HepG2 (cell line): ENCODE results near the gene FITM1. TPM values are rescaled to one million over a fixed set of nuclear protein-coding genes. Genes with fewer than 3 reads are reported as not detected.

Experiments
- AKAP8 ChIP-seq: sonication (generic); formaldehyde crosslinking; IDR thresholded peaks from 2 replicates; pipeline ENCODE4 v1.5.1; 2020; ENCODE audit warnings: mild to moderate bottlenecking, missing genetic modification reagents
- CBX5 ChIP-seq: sonication (generic); formaldehyde crosslinking; IDR thresholded peaks from 2 replicates; pipeline ENCODE4 v1.4.0; 2020; ENCODE audit warnings: missing genetic modification reagents, borderline replicate concordance
- E2F1 ChIP-seq: sonication (generic); formaldehyde crosslinking; IDR thresholded peaks from 2 replicates; pipeline ENCODE4 v1.5.0; 2020; ENCODE audit warnings: missing genetic modification reagents
- EEA1 ChIP-seq: sonication (generic); formaldehyde crosslinking; IDR thresholded peaks from 2 replicates; pipeline ENCODE4 v1.5.1; 2020; ENCODE audit warnings: mild to moderate bottlenecking, missing genetic modification reagents, borderline replicate concordance
- EHMT2 ChIP-seq: fragments of 200-600 bp; sonication (generic); IDR thresholded peaks from 2 replicates; pipeline ENCODE4 v1.7.0; 2017; ENCODE audit warnings: antibody characterized with exemption, low read depth, low read length, borderline replicate concordance
- GATA4 ChIP-seq: sonication (generic); IDR thresholded peaks from 2 replicates; pipeline ENCODE4 v1.6.1; 2016; ENCODE audit warnings: antibody characterized with exemption, low read depth, borderline replicate concordance
- HNRNPH1 ChIP-seq: fragments of 200-400 bp; formaldehyde crosslinking; optimal IDR thresholded peaks from 2 replicates; pipeline ENCODE3; 2017; ENCODE audit warnings: mild to moderate bottlenecking, low read depth, low read length
- KDM3A ChIP-seq: IDR thresholded peaks from 2 replicates; pipeline ENCODE4 v1.6.1; 2018; ENCODE audit warnings: low read depth, missing compliant biosample characterization
- KLF12 ChIP-seq: sonication (generic); formaldehyde crosslinking; IDR thresholded peaks from 2 replicates; pipeline ENCODE4 v1.4.0; 2020; ENCODE audit warnings: missing genetic modification reagents, borderline replicate concordance
- MED1 ChIP-seq: sonication (generic); formaldehyde crosslinking; IDR thresholded peaks from 2 replicates; pipeline ENCODE4 v1.4.0; 2020; ENCODE audit warnings: missing genetic modification reagents
- MED13 ChIP-seq: sonication (generic); formaldehyde crosslinking; IDR thresholded peaks from 2 replicates; pipeline ENCODE4 v1.5.0; 2020; ENCODE audit warnings: missing genetic modification reagents
- NFYB ChIP-seq: sonication (generic); formaldehyde crosslinking; IDR thresholded peaks from 2 replicates; pipeline ENCODE4 v1.4.0; 2020; ENCODE audit warnings: missing genetic modification reagents
- POLR2G ChIP-seq: fragments of 200-400 bp; formaldehyde crosslinking; IDR thresholded peaks from 2 replicates; pipeline ENCODE4 v1.6.1; 2018; ENCODE audit warnings: mild to moderate bottlenecking, low read depth, low read length, moderate library complexity
- SAP130 ChIP-seq: IDR thresholded peaks from 2 replicates; pipeline ENCODE4 v1.6.1; 2016; ENCODE audit warnings: low read depth
- SATB2 ChIP-seq: sonication (generic); formaldehyde crosslinking; IDR thresholded peaks from 2 replicates; pipeline ENCODE4 v1.5.0; 2020; ENCODE audit warnings: missing genetic modification reagents
- SCMH1 ChIP-seq: sonication (generic); formaldehyde crosslinking; IDR thresholded peaks from 2 replicates; pipeline ENCODE4 v1.9.0; 2021; ENCODE audit warnings: missing genetic modification reagents, mild to moderate bottlenecking, borderline replicate concordance
- TBP ChIP-seq: sonication (generic); formaldehyde crosslinking; IDR thresholded peaks from 2 replicates; pipeline ENCODE4 v1.5.0; 2020; ENCODE audit warnings: missing genetic modification reagents
- ZC3H4 ChIP-seq: sonication (generic); formaldehyde crosslinking; IDR thresholded peaks from 2 replicates; pipeline ENCODE4 v1.4.0; 2020; ENCODE audit warnings: missing genetic modification reagents, borderline replicate concordance
- ZNF292 ChIP-seq: sonication (generic); formaldehyde crosslinking; IDR thresholded peaks from 2 replicates; pipeline ENCODE4 v1.8.1; 2022; ENCODE audit warnings: mild to moderate bottlenecking, low read depth, missing genetic modification reagents, borderline replicate concordance
- ZNF337 ChIP-seq: sonication (generic); formaldehyde crosslinking; IDR thresholded peaks from 2 replicates; pipeline ENCODE4 v1.5.1; 2020; ENCODE audit warnings: missing genetic modification reagents, low read depth, mild to moderate bottlenecking, borderline replicate concordance
- ZNF556 ChIP-seq: sonication (generic); formaldehyde crosslinking; IDR thresholded peaks from 2 replicates; pipeline ENCODE4 v1.4.0; 2020; ENCODE audit warnings: mild to moderate bottlenecking, missing genetic modification reagents, borderline replicate concordance
- ZNF580 ChIP-seq: IDR thresholded peaks from 2 replicates; pipeline ENCODE4 v1.6.1; 2016; ENCODE audit warnings: low read depth, borderline replicate concordance
- ZNF747 ChIP-seq: sonication (generic); formaldehyde crosslinking; IDR thresholded peaks from 2 replicates; pipeline ENCODE4 v1.8.1; 2023; ENCODE audit warnings: missing genetic modification reagents, mild to moderate bottlenecking, borderline replicate concordance
- ZNF777 ChIP-seq: sonication (generic); formaldehyde crosslinking; IDR thresholded peaks from 2 replicates; pipeline ENCODE4 v1.4.0; 2020; ENCODE audit warnings: missing genetic modification reagents
- ZNF839 ChIP-seq: sonication (generic); formaldehyde crosslinking; IDR thresholded peaks from 2 replicates; pipeline ENCODE4 v1.4.0; 2020; ENCODE audit warnings: missing genetic modification reagents, mild to moderate bottlenecking, borderline replicate concordance
- polyA plus RNA-seq, 8 experiments: library from polyadenylated mRNA; depleted of rRNA in 3 of 8; stranded (reverse) in 7 of 8; unstranded in 1 of 8; fragments of >200 nt; fragmentation: Illumina TruSeq in 4 of 8; extraction: Trizol in 4 of 8; gene quantifications; 2 replicates each; pipeline versions ENCODE4 v1.2.1 to v1.2.3, GENCODE V29; 2011 to 2016; ENCODE audit warnings: low read depth in 4 of 8, missing spikeins in 1 of 8, mixed read lengths in 1 of 8; ENCODE audit not compliant: insufficient read depth in 1 of 8
- total RNA-seq, 5 experiments: library from RNA; depleted of rRNA; stranded (reverse); fragments of >200 nt; fragmentation: Illumina TruSeq; extraction: Trizol; gene quantifications; 2 replicates each; pipeline ENCODE4 v1.2.3, GENCODE V29; 2016; ENCODE audit warnings: low read depth in 1 of 5
- TF ChIP-seq, protein P1 (sequence below): sonication (generic); formaldehyde crosslinking; IDR thresholded peaks from 2 replicates; pipeline ENCODE4 v1.8.0; 2022; ENCODE audit warnings: missing genetic modification reagents, mild to moderate bottlenecking, borderline replicate concordance
- TF ChIP-seq, protein P2 (sequence below): conservative IDR thresholded peaks from 2 replicates; pipeline ENCODE4 v1.6.1; 2018; ENCODE audit warnings: missing genetic modification reagents

Gene FITM1
- total and polyA plus RNA-seq, 2 of the 13 experiments (the other 11 are each of a cell fraction or from before 2014, with no cell fraction given), result 2.7 to 5.8 TPM

DNA sequence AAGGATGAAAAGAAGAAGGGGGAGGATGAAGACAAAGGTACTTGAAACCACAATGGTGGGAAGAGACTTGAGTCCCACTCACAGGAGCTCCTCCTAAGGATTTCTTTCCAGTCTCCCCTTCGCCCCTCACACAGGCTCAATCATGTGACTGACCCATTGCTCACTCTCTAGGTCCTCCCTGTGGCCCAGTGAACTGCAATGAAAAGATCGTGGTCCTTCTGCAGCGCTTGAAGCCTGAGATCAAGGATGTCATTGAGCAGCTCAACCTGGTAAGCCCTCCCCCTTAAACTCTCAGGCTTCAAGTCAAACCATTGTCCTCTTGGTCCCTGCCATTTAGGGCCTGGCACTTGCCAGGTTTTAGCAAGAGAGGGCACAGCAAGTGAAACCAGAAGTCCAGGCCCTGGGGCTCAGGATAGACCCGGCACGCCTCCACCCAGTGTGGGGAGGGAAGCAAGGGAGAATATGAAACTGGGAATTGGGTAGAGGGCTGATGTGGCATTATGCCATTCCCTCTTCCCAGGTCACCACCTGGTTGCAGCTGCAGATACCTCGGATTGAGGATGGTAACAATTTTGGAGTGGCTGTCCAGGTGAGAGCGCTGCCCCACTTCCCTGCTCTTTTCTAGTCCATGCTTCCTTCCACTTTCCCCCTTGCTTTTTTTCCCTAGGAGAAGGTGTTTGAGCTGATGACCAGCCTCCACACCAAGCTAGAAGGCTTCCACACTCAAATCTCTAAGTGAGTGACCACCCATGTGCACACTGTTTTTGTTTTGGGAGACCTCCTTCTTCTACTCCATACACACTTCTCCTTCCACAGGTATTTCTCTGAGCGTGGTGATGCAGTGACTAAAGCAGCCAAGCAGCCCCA lies 7.3 kb downstream of the FITM1 start (continued):
- TF ChIP-seq, protein P1, sequence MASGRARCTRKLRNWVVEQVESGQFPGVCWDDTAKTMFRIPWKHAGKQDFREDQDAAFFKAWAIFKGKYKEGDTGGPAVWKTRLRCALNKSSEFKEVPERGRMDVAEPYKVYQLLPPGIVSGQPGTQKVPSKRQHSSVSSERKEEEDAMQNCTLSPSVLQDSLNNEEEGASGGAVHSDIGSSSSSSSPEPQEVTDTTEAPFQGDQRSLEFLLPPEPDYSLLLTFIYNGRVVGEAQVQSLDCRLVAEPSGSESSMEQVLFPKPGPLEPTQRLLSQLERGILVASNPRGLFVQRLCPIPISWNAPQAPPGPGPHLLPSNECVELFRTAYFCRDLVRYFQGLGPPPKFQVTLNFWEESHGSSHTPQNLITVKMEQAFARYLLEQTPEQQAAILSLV (CRISPR knock-in tag), result 0 out of 2 replicates have a peak, but pooled peaks have one; percentile 15
- TF ChIP-seq TBP (CRISPR knock-in tag), result no peak
- TF ChIP-seq GATA4, result 0 out of 2 replicates have a peak, but pooled peaks have one; percentile 31
- TF ChIP-seq ZNF777 (CRISPR knock-in tag), result no peak
- 0 out of 2 replicates have a peak, but pooled peaks have one; percentile 7 for TF ChIP-seq MED1 (CRISPR knock-in tag)
- TF ChIP-seq ZNF839 (CRISPR knock-in tag), result peak; percentile 46; the same call in 1 of the 2 replicates
- no peak for TF ChIP-seq MED13 (CRISPR knock-in tag)
- TF ChIP-seq SCMH1, result no peak
- no peak for TF ChIP-seq E2F1 (CRISPR knock-in tag)
- TF ChIP-seq ZNF747, result no peak
- no peak for TF ChIP-seq KLF12 (CRISPR knock-in tag)
- no peak for TF ChIP-seq CBX5 (CRISPR knock-in tag)
- TF ChIP-seq SATB2 (CRISPR knock-in tag), result no peak
- TF ChIP-seq ZNF556 (CRISPR knock-in tag), result no peak
- no peak for TF ChIP-seq EEA1 (CRISPR knock-in tag)
- TF ChIP-seq ZNF337 (CRISPR knock-in tag), result no peak
- TF ChIP-seq ZC3H4 (CRISPR knock-in tag), result 0 out of 2 replicates have a peak, but pooled peaks have one; percentile 32
- TF ChIP-seq HNRNPH1, result peak; percentile 32
- peak; percentile 31 for TF ChIP-seq POLR2G
- peak; percentile 77 for TF ChIP-seq AKAP8 (CRISPR knock-in tag)
- TF ChIP-seq NFYB (CRISPR knock-in tag), result 0 out of 2 replicates have a peak, but pooled peaks have one; percentile 16
- TF ChIP-seq ZNF292 (CRISPR knock-in tag), result no peak
- no peak for TF ChIP-seq EHMT2
- TF ChIP-seq ZNF580 (CRISPR knock-in tag), result no peak; the same call in 1 of the 2 replicates
- TF ChIP-seq SAP130 (CRISPR knock-in tag), result 0 out of 2 replicates have a peak, but pooled peaks have one; percentile 21
- TF ChIP-seq, protein P2, sequence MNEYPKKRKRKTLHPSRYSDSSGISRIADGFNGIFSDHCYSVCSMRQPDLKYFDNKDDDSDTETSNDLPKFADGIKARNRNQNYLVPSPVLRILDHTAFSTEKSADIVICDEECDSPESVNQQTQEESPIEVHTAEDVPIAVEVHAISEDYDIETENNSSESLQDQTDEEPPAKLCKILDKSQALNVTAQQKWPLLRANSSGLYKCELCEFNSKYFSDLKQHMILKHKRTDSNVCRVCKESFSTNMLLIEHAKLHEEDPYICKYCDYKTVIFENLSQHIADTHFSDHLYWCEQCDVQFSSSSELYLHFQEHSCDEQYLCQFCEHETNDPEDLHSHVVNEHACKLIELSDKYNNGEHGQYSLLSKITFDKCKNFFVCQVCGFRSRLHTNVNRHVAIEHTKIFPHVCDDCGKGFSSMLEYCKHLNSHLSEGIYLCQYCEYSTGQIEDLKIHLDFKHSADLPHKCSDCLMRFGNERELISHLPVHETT, result no peak
- 0 out of 2 replicates have a peak, but pooled peaks have one; percentile 4 for TF ChIP-seq KDM3A (CRISPR knock-in tag)
